Measurements from ENCODE around the gene SSX3.
"Not testable (repeated sequence)": the region's sequence is repeated elsewhere in the genome, so short reads cannot be mapped to it uniquely, and the experiment has no call there.

SSX3 gene

GRCh38 chrX:48356315-48357094 is at the start of gene SSX3:
SSX3 (minus strand) TSS chrX:48356703; CDS start chrX:48355249, 1,454 bp downstream.
- in situ Hi-C loops (cut with MboI; ENCODE audit: low sequenced_read_pairs) = not testable (repeated sequence)

- in situ Hi-C loops (cut with MboI; ENCODE audit: low sequenced_read_pairs) = not testable (repeated sequence)
These were observed 41.3 kb upstream of the SSX3 start for GRCh38 chrX:48397825-48398224.

GRCh38 chrX:48396931-48397330 is 40.4 kb upstream of the SSX3 start:
- in situ Hi-C loops (cut with MboI; ENCODE audit: low sequenced_read_pairs) = not testable (repeated sequence)

- in situ Hi-C loops (cut with MboI; ENCODE audit: low sequenced_read_pairs) = not testable (repeated sequence)
These were observed 26.7 kb upstream of the SSX3 start, which contains the start of gene SSX4 for GRCh38 chrX:48383239-48383638. SSX4 (plus strand) TSS chrX:48383539; CDS start chrX:48384054, 515 bp downstream.

- in situ Hi-C loops (cut with MboI; ENCODE audit: low sequenced_read_pairs) = not testable (repeated sequence)
These were observed 13.9 kb upstream of the SSX3 start for GRCh38 chrX:48370408-48370807.

GRCh38 chrX:48367717-48368408 is 11.4 kb upstream of the SSX3 start:
- in situ Hi-C loops (cut with MboI; ENCODE audit: low sequenced_read_pairs) = not testable (repeated sequence)

- in situ Hi-C loops (cut with MboI; ENCODE audit: low sequenced_read_pairs) = not testable (repeated sequence)
These were observed 2.8 kb upstream of the SSX3 start for GRCh38 chrX:48359281-48359680.

GRCh38 chrX:48357681-48358080 is 1.2 kb upstream of the SSX3 start:
- in situ Hi-C loops (cut with MboI; ENCODE audit: low sequenced_read_pairs) = no loop called here

- in situ Hi-C loops (cut with MboI; ENCODE audit: low sequenced_read_pairs) = not testable (repeated sequence)
These were observed 10.4 kb downstream of the SSX3 start for GRCh38 chrX:48346059-48346458.

- in situ Hi-C loops (cut with MboI; ENCODE audit: low sequenced_read_pairs) = not testable (repeated sequence)
These were observed 42.5 kb downstream of the SSX3 start for GRCh38 chrX:48313996-48314395.

- in situ Hi-C loops (cut with MboI; ENCODE audit: low sequenced_read_pairs) = no loop called here
These were observed 50.3 kb downstream of the SSX3 start for GRCh38 chrX:48306175-48306574.

Data from hTERT RPE-1 (cell line).